A673 (cell line): ENCODE measurements around the gene ZNF516.

Experiments used
- EZH2 ChIP-seq: fragments of 200-600 bp; sonication (generic); IDR thresholded peaks from 2 replicates; pipeline ENCODE4 v1.6.1; 2017; ENCODE audit warnings: borderline replicate concordance, low read depth, mild to moderate bottlenecking, mixed read lengths, antibody characterized with exemption, low read length; ENCODE audit not compliant: poor library complexity, severe bottlenecking
- TF ChIP-seq, protein P1 (sequence below): fragments of 300-800, 200-600 bp; sonication (generic); conservative IDR thresholded peaks from 2 replicates; pipeline ENCODE4 v1.5.1; 2017; ENCODE audit warnings: low read depth, mild to moderate bottlenecking, antibody characterized with exemption, low read length, moderate library complexity, mixed read lengths

- TF ChIP-seq, protein P1, sequence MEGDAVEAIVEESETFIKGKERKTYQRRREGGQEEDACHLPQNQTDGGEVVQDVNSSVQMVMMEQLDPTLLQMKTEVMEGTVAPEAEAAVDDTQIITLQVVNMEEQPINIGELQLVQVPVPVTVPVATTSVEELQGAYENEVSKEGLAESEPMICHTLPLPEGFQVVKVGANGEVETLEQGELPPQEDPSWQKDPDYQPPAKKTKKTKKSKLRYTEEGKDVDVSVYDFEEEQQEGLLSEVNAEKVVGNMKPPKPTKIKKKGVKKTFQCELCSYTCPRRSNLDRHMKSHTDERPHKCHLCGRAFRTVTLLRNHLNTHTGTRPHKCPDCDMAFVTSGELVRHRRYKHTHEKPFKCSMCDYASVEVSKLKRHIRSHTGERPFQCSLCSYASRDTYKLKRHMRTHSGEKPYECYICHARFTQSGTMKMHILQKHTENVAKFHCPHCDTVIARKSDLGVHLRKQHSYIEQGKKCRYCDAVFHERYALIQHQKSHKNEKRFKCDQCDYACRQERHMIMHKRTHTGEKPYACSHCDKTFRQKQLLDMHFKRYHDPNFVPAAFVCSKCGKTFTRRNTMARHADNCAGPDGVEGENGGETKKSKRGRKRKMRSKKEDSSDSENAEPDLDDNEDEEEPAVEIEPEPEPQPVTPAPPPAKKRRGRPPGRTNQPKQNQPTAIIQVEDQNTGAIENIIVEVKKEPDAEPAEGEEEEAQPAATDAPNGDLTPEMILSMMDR, result no peak
- no peak for TF ChIP-seq EZH2
These were observed 58.7 kb downstream of the ZNF516 start for GRCh38 chr18:76436342-76436741.
